Renal pelvis (tissue), 3 donors: Measurements from ENCODE around the gene ALDH2. TPM values are rescaled to one million over a fixed set of nuclear protein-coding genes. Genes with fewer than 3 reads are reported as not detected.

ENCODE experiments used
- polyA plus RNA-seq, 3 donors: library from polyadenylated mRNA; unstranded; fragments of 120-200 nt; gene quantifications; one replicate each; pipeline ENCODE4 v1.2.1, GENCODE V29; 2013; ENCODE audit not compliant: insufficient read length in 3 of 3

The ALDH2 gene
- polyA plus RNA-seq, 3 donors, result 93.8 to 117 (median 109) TPM

Other genes with a start within 250 kb of the ALDH2 start
- 10 to 100 TPM; 58.6 to 94.4 (median 78.1) TPM for gene ATXN2, start 167.6 kb upstream of the ALDH2 start, polyA plus RNA-seq
- 10 to 100 TPM; 17.6 to 18.9 (median 18.2) TPM for gene BRAP, start 81.0 kb upstream of the ALDH2 start, polyA plus RNA-seq
- 10 to 100 TPM; 31.8 to 53.2 (median 49.8) TPM for gene ACAD10, start 80.9 kb upstream of the ALDH2 start, polyA plus RNA-seq
- gene MAPKAPK5, start 75.3 kb downstream of the ALDH2 start, polyA plus RNA-seq, result 10 to 100 TPM; 45.4 to 62.6 (median 50.7) TPM
- gene TMEM116, start 246.2 kb downstream of the ALDH2 start, polyA plus RNA-seq, result 10 to 100 TPM; 29.3 to 36.8 (median 29.3) TPM
- 100 to 1,000 TPM; 147 to 180 (median 173) TPM for gene ERP29, start 246.5 kb downstream of the ALDH2 start, polyA plus RNA-seq